HCT116 (cell line): ENCODE measurements around the gene SMIM28. TPM values are rescaled to one million over a fixed set of nuclear protein-coding genes. Genes with fewer than 3 reads are reported as not detected.

Source experiments
- ATAC-seq: fragments of 200-7000 bp; cut with Tn5 transposase; 2 replicates; pipeline ENCODE4 v1.9.1; 2020; ENCODE audit warnings: mild to moderate bottlenecking, moderate library complexity
- BruUV-seq: library from RNA; stranded (reverse); fragments of 400-500 nt; replicated peaks from 2 replicates; lab custom pipeline; 2021; lab: Mats Ljungman, UMichigan
- CTCF ChIA-PET: fragments of 300-600 bp; sonication (Branson Sonifier 250); formaldehyde crosslinking; loops from one replicate; lab custom pipeline; 2021; ENCODE audit warnings: antibody characterized with exemption; lab: Charles Lee
- POLR2A ChIA-PET: fragments of 300-600, 350-600 bp; sonication (Branson Sonifier 250); formaldehyde crosslinking; loops from one replicate; lab custom pipeline; 2021; ENCODE audit warnings: antibody characterized with exemption; lab: Charles Lee
- RAD21 ChIA-PET, 2 experiments: fragments of 300-600 bp; sonication (Branson Sonifier 250); formaldehyde crosslinking; loops; one replicate each; lab custom pipeline; 2023; ENCODE audit warnings: low total read pairs in 2 of 2; ENCODE audit not compliant: uncharacterized antibody in 2 of 2, unreplicated experiment in 2 of 2, low non-redundant PET in 1 of 2; lab: Charles Lee
- DNase-seq: peaks from one replicate; pipeline ENCODE4 v3.0.0-alpha.2; 2010; ENCODE audit warnings: low read depth, low spot score
- H2AFZ ChIP-seq: fragments of 200-600 bp; shearing (Covaris generic), sonication (generic); 2 replicates; pipeline ENCODE4 v1.6.1; 2017; ENCODE audit warnings: low read depth, mixed run types, mixed read lengths, antibody characterized with exemption, low read length; ENCODE audit not compliant: poor library complexity, severe bottlenecking
- H3K27ac ChIP-seq: 2 replicates; pipeline ENCODE4 v1.5.1; 2012; ENCODE audit warnings: low read depth, low read length
- H3K27me3 ChIP-seq: fragments of 200-600 bp; sonication (generic); 2 replicates; pipeline ENCODE4 v1.6.1; 2016; ENCODE audit warnings: mixed run types, low read length, mixed read lengths; ENCODE audit not compliant: insufficient read depth
- H3K36me3 ChIP-seq, 2 experiments: fragments of 200-500 bp in 1 of 2; fragments of 200-600 bp in 1 of 2; sonication (Bioruptor generic) in 1 of 2; sonication (generic) in 1 of 2; 2 replicates each; pipeline versions ENCODE4 v1.5.1 to v1.6.1; 2014 to 2016; ENCODE audit warnings: low read length in 2 of 2, inconsistent platforms in 1 of 2, mixed read lengths in 1 of 2, mixed run types in 1 of 2; ENCODE audit not compliant: insufficient read depth in 2 of 2, control insufficient read depth in 1 of 2
- H3K4me1 ChIP-seq, 2 experiments: fragments of 200-600 bp in 1 of 2; sonication (generic) in 1 of 2; 2 replicates each; pipeline versions ENCODE4 v1.5.1 to v1.6.1; 2012 to 2017; ENCODE audit warnings: low read length in 2 of 2, inconsistent platforms in 1 of 2, mild to moderate bottlenecking in 1 of 2, mixed read lengths in 1 of 2, mixed run types in 1 of 2, moderate library complexity in 1 of 2; ENCODE audit not compliant: insufficient read depth in 2 of 2, control insufficient read depth in 1 of 2
- H3K4me2 ChIP-seq: fragments of 200-600 bp; sonication (generic); 2 replicates; pipeline ENCODE4 v1.6.1; 2017; ENCODE audit warnings: mixed run types, low read length, mixed read lengths
- H3K4me3 ChIP-seq, 2 experiments: fragments of 200-600 bp in 1 of 2; sonication (generic) in 1 of 2; replicated peaks in 1 of 2; 2 replicates each; pipeline ENCODE4 v1.5.1; 2011 to 2016; ENCODE audit warnings: low read length in 2 of 2, control low read depth in 1 of 2, low read depth in 1 of 2, mild to moderate bottlenecking in 1 of 2, mixed read lengths in 1 of 2, mixed run types in 1 of 2
- H3K79me2 ChIP-seq: fragments of 200-600 bp; sonication (generic); 2 replicates; pipeline ENCODE4 v1.6.1; 2017; ENCODE audit warnings: mild to moderate bottlenecking, mixed run types, low read length, moderate library complexity, mixed read lengths; ENCODE audit not compliant: insufficient read depth
- H3K9ac ChIP-seq: fragments of 200-600 bp; sonication (generic); 2 replicates; pipeline ENCODE4 v1.6.1; 2016; ENCODE audit warnings: low read length, mixed read lengths
- H3K9me2 ChIP-seq: fragments of 200-600 bp; sonication (generic), shearing (Covaris generic); 2 replicates; pipeline ENCODE4 v1.6.1; 2017; ENCODE audit warnings: mixed run types, mild to moderate bottlenecking, moderate library complexity; ENCODE audit not compliant: insufficient read depth
- H3K9me3 ChIP-seq, 2 experiments: fragments of 200-500 bp in 1 of 2; fragments of 200-600 bp in 1 of 2; sonication (Bioruptor generic) in 1 of 2; sonication (generic) in 1 of 2; 2 replicates each; pipeline ENCODE4 v1.6.1; 2014 to 2017; ENCODE audit warnings: low read length in 2 of 2, mixed read lengths in 2 of 2, inconsistent platforms in 1 of 2, low read depth in 1 of 2, mild to moderate bottlenecking in 1 of 2, mixed run types in 1 of 2, moderate library complexity in 1 of 2; ENCODE audit not compliant: control insufficient read depth in 1 of 2, insufficient read depth in 1 of 2
- H4K20me1 ChIP-seq: fragments of 200-600 bp; sonication (generic), shearing (Covaris generic); 2 replicates; pipeline ENCODE4 v1.6.1; 2017; ENCODE audit warnings: mixed run types, mild to moderate bottlenecking, moderate library complexity; ENCODE audit not compliant: insufficient read depth
- ATF3 ChIP-seq: IDR thresholded peaks from 2 replicates; pipeline ENCODE4 v1.6.1; 2012
- CBX3 ChIP-seq: IDR thresholded peaks from 2 replicates; pipeline ENCODE4 v1.6.1; 2012; ENCODE audit warnings: low read depth
- CEBPB ChIP-seq: IDR thresholded peaks from 2 replicates; pipeline ENCODE4 v1.6.1; 2012; ENCODE audit warnings: low read depth
- ELF1 ChIP-seq: IDR thresholded peaks from 2 replicates; pipeline ENCODE4 v1.6.1; 2012; ENCODE audit warnings: low read depth, borderline replicate concordance
- EZH2 ChIP-seq: fragments of 200-600 bp; sonication (generic); IDR thresholded peaks from 2 replicates; pipeline ENCODE4 v1.6.1; 2017; ENCODE audit warnings: antibody characterized with exemption, mixed run types
- JUND ChIP-seq: IDR thresholded peaks from 2 replicates; pipeline ENCODE4 v1.6.1; 2012
- MAX ChIP-seq: IDR thresholded peaks from 2 replicates; pipeline ENCODE4 v1.6.1; 2012
- POLR2A ChIP-seq: IDR thresholded peaks from 2 replicates; pipeline ENCODE4 v1.7.0; 2011; ENCODE audit warnings: borderline replicate concordance; ENCODE audit not compliant: insufficient read depth, insufficient read length; ENCODE audit errors: extremely low read depth
- RAD21 ChIP-seq: IDR thresholded peaks from 2 replicates; pipeline ENCODE4 v1.6.1; 2012; ENCODE audit warnings: low read depth, mild to moderate bottlenecking
- REST ChIP-seq: IDR thresholded peaks from 2 replicates; pipeline ENCODE4 v1.6.1; 2012; ENCODE audit warnings: low read depth
- SRF ChIP-seq: IDR thresholded peaks from 2 replicates; pipeline ENCODE4 v1.6.1; 2012; ENCODE audit warnings: low read depth
- YY1 ChIP-seq: IDR thresholded peaks from 2 replicates; pipeline ENCODE4 v1.6.1; 2011; ENCODE audit warnings: low read length, low read depth, moderate library complexity, mild to moderate bottlenecking; ENCODE audit not compliant: insufficient replicate concordance; ENCODE audit errors: extremely low read depth
- ZBTB33 ChIP-seq: IDR thresholded peaks from 2 replicates; pipeline ENCODE4 v1.6.1; 2011; ENCODE audit warnings: mild to moderate bottlenecking, low read length, moderate library complexity; ENCODE audit not compliant: insufficient replicate concordance; ENCODE audit errors: extremely low read depth
- ZFX ChIP-seq: fragments of 450-650 bp; IDR thresholded peaks from 2 replicates; pipeline ENCODE4 v1.6.1; 2017
- ZNF274 ChIP-seq: fragments of 200-500 bp; sonication (Bioruptor generic); IDR thresholded peaks from 2 replicates; pipeline ENCODE4 v1.6.1; 2014; ENCODE audit warnings: mild to moderate bottlenecking, low read depth, low read length, inconsistent platforms
- intact Hi-C: fragments of 100-400 bp; cut with micrococcal nuclease; formaldehyde crosslinking; loops from 2 replicates; pipeline ENCODE4 v1.10.0; 2022
- total RNA-seq: library from RNA; stranded (reverse); gene quantifications from one replicate; pipeline ENCODE4 v1.2.1, GENCODE V29; 2021; ENCODE audit not compliant: unreplicated experiment
- TF ChIP-seq, protein P1 (sequence below), 3 experiments: fragments of 200-600 bp in 1 of 3; sonication (generic) in 1 of 3; IDR thresholded peaks in 2 of 3; conservative IDR thresholded peaks in 1 of 3; 2 replicates each; pipeline ENCODE4 v1.5.1; 2012 to 2017; ENCODE audit warnings: low read depth in 2 of 3, low read length in 2 of 3, antibody characterized with exemption in 1 of 3, borderline replicate concordance in 1 of 3, control low read depth in 1 of 3, mild to moderate bottlenecking in 1 of 3, mixed read lengths in 1 of 3, mixed run types in 1 of 3, moderate library complexity in 1 of 3; ENCODE audit not compliant: insufficient read depth in 1 of 3

The SMIM28 gene
- total RNA-seq, 1 experiment from 2014 or later: not detected

DNA sequence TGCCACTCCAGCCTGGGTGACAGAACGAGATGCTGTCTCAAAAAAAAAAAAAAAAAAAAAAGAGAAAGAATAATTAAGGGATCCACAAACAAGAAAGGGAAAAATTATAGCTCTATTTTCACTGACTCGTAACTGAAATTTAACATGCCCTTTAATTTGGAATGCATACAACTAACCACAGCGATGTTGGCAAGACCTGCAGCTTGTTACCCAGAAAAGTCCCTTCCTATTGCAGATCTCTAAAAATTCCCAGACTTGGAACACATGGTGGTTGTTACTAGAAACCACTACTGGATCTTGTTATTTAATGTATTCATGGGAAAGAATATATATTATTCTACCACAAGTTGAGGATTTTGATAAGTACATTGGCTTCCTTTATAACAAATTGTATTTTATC is 27.8 kb upstream of the SMIM28 start:
- BruUV-seq: no TSS peak
- ChIA-PET CTCF (interaction anchor here (0.7 kb wide), 1 partner anchor 54 kb away, joined by 4 read pairs; the partner anchor contains the start of gene HEBP2), POLR2A (no interaction called here), RAD21 (no interaction called here)
- Histone ChIP-seq H4K20me1 (no peaks in the 10 kb centered on the region), H3K9me3 (no peaks in the 10 kb centered on the region), H3K79me2 (no peaks in the 10 kb centered on the region), H3K9ac (no peak overlapping the region), H3K4me3 (no peak overlapping the region), H3K4me2 (no peak overlapping the region), H3K27ac (no peak overlapping the region), H3K9me2 (no peaks in the 10 kb centered on the region), H2AFZ (no peak overlapping the region), H3K27me3 (no peaks in the 10 kb centered on the region), H3K4me1 (no peaks in the 10 kb centered on the region), H3K36me3 (no peaks in the 10 kb centered on the region)
- ATAC-seq (no peak), DNase-seq (no peak)
- TF ChIP-seq ZFX (no peak), CEBPB (no peak), ELF1 (no peak), YY1 (no peak), EZH2 (no peak), SRF (no peak), CBX3 (no peak), ATF3 (no peak), ZNF274 (no peak), MAX (no peak), ZBTB33 (no peak), POLR2A (no peak), JUND (no peak), REST (no peak), RAD21 (no peak)
- TF ChIP-seq, protein P1, sequence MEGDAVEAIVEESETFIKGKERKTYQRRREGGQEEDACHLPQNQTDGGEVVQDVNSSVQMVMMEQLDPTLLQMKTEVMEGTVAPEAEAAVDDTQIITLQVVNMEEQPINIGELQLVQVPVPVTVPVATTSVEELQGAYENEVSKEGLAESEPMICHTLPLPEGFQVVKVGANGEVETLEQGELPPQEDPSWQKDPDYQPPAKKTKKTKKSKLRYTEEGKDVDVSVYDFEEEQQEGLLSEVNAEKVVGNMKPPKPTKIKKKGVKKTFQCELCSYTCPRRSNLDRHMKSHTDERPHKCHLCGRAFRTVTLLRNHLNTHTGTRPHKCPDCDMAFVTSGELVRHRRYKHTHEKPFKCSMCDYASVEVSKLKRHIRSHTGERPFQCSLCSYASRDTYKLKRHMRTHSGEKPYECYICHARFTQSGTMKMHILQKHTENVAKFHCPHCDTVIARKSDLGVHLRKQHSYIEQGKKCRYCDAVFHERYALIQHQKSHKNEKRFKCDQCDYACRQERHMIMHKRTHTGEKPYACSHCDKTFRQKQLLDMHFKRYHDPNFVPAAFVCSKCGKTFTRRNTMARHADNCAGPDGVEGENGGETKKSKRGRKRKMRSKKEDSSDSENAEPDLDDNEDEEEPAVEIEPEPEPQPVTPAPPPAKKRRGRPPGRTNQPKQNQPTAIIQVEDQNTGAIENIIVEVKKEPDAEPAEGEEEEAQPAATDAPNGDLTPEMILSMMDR (IDR thresholded peaks at IDR 0.05 in 2 of 3, conservative IDR thresholded peaks at IDR 0.05 in 1 of 3; ENCODE audit: borderline replicate concordance in 1 of 3, insufficient read depth in 1 of 3, low read depth in 2 of 3, low read length in 2 of 3): no peak
- intact Hi-C loops: no loop called here
